ENCODE results near the gene PCDHGA9. TPM values are rescaled to one million over a fixed set of nuclear protein-coding genes. Genes with fewer than 3 reads are reported as not detected.
A peak's percentile ranks its signal among the peaks of the same experiment; 100 is the strongest.
"Not testable (repeated sequence)": the region's sequence is repeated elsewhere in the genome, so short reads cannot be mapped to it uniquely, and the experiment has no call there.

PCDHGA9 gene
- total RNA-seq, 2 donors from 2014 or later: 5.6 to 7.2 TPM

- DNase-seq (ENCODE audit: low spot score): no peak
- intact Hi-C loops (cut with DNase I): no loop called here
These were observed 19.9 kb upstream of the PCDHGA9 start, which contains the start of gene PCDHGA7 for GRCh38 chr5:141382469-141383294. TSS of gene PCDHGA7 (plus strand) at chr5:141382742. CDS start at chr5:141382900, 158 bp downstream.

DNA sequence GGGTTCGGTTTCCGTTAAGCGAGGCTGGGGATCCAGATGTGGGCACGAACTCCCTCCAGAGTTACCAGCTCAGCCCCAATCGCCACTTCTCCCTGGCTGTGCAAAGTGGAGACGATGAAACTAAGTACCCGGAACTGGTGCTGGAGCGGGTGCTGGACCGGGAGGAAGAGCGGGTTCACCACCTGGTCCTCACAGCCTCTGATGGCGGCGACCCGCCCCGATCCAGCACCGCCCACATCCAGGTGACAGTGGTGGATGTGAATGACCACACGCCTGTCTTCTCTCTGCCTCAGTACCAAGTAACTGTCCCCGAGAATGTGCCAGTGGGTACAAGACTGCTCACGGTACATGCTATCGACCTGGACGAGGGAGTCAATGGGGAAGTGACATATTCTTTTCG is 19.2 kb upstream of the PCDHGA9 start:
- intact Hi-C loops (cut with DNase I): no loop called here
- no peak for DNase-seq (ENCODE audit: low spot score)

- intact Hi-C loops (cut with DNase I): no loop called here
- DNase-seq (ENCODE audit: low spot score): no peak
These were observed 17.9 kb upstream of the PCDHGA9 start for GRCh38 chr5:141384471-141385267.

DNA sequence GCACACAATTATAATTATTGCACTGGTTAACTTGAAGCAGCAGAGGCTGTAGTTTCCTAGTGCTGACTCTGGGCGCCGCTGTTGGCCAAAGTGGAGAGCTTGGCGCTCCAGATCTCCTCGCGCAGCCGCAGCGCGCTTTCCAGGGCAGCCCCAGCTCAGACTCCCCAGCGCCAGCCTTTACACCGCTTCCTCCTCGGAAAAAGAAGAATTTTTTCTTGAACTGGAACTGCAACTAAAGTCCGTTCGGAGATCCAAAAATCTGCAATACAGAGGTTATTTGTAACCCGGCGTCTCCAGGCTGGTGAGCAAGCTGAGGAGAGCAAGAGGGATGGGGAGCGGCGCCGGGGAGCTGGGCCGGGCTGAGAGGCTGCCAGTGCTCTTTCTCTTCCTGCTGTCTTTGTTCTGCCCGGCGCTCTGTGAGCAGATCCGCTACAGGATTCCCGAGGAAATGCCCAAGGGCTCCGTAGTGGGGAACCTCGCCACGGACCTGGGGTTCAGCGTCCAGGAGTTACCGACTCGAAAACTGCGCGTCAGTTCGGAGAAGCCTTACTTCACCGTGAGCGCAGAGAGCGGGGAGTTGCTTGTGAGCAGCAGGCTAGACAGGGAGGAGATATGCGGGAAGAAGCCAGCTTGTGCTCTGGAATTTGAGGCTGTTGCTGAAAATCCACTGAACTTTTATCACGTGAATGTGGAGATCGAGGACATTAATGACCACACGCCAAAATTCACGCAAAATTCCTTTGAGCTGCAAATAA is 14.8 kb upstream of the PCDHGA9 start, which contains the start of gene PCDHGB4:
PCDHGB4 (plus strand) TSS at position 142 of the 755 bp plus-strand sequence; CDS start at position 329, 187 bp downstream.
- intact Hi-C loops (cut with DNase I); DNase-seq (ENCODE audit: low spot score): not testable (repeated sequence)

GRCh38 chr5:141388661-141389060 is 13.9 kb upstream of the PCDHGA9 start:
- intact Hi-C loops (cut with DNase I): no loop called here

DNA sequence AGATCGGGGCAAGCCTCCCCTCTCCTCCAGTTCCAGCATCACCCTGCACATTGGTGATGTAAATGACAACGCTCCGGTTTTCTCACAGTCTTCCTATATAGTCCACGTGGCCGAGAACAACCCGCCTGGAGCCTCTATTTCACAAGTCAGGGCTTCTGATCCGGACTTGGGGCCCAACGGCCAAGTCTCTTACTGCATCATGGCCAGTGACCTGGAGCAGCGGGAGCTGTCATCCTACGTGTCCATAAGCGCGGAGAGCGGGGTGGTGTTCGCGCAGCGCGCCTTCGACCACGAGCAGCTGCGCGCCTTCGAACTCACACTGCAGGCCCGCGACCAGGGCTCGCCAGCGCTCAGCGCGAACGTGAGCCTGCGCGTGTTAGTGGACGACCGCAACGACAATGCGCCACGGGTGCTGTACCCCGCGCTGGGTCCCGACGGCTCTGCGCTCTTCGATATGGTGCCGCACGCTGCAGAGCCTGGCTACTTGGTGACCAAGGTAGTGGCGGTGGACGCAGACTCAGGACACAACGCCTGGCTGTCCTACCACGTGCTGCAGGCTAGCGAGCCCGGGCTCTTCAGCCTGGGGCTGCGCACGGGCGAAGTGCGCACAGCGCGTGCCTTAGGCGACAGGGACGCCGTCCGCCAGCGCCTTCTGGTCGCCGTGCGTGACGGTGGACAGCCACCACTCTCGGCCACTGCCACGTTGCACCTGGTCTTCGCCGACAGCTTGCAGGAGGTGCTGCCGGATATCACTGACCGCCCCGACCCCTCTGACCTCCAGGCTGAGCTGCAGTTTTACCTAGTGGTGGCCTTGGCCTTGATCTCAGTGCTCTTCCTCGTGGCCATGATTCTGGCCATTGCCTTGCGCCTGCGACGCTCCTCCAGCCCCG is 13.2 kb upstream of the PCDHGA9 start:
- intact Hi-C loops (cut with DNase I): no loop called here
- no peak for DNase-seq (ENCODE audit: low spot score)

More at GRCh38 chr5:141388661-141389060, 13.9 kb upstream of the PCDHGA9 start:
- DNase-seq (ENCODE audit: low spot score): no peak

- DNase-seq (ENCODE audit: low spot score): no peak
- intact Hi-C loops (cut with DNase I): no loop called here
These were observed 10.0 kb upstream of the PCDHGA9 start, which contains the start of gene PCDHGA8 for GRCh38 chr5:141392429-141393198. TSS of gene PCDHGA8 (plus strand) at chr5:141392633. CDS start at chr5:141392814, 181 bp downstream.

- no peak for DNase-seq (ENCODE audit: low spot score)
- intact Hi-C loops (cut with DNase I): no loop called here
These were observed 9.3 kb upstream of the PCDHGA9 start for GRCh38 chr5:141393267-141393666.

DNA sequence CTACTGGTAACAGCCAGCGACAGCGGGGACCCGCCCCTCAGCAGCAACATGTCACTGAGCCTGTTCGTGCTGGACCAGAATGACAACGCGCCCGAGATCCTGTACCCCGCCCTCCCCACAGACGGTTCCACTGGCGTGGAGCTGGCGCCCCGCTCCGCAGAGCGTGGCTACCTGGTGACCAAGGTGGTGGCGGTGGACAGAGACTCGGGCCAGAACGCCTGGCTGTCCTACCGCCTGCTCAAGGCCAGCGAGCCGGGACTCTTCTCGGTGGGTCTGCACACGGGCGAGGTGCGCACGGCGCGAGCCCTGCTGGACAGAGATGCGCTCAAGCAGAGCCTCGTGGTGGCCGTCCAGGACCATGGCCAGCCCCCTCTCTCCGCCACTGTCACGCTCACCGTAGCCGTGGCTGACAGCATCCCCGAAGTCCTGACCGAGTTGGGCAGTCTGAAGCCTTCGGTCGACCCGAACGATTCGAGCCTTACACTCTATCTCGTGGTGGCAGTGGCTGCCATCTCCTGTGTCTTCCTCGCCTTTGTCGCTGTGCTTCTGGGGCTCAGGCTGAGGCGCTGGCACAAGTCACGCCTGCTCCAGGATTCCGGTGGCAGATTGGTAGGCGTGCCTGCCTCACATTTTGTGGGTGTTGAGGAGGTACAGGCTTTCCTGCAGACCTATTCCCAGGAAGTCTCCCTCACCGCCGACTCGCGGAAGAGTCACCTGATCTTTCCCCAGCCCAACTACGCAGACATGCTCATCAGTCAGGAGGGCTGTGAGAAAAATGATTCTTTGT is 8.0 kb upstream of the PCDHGA9 start:
- intact Hi-C loops (cut with DNase I); DNase-seq (ENCODE audit: low spot score): not testable (repeated sequence)

DNA sequence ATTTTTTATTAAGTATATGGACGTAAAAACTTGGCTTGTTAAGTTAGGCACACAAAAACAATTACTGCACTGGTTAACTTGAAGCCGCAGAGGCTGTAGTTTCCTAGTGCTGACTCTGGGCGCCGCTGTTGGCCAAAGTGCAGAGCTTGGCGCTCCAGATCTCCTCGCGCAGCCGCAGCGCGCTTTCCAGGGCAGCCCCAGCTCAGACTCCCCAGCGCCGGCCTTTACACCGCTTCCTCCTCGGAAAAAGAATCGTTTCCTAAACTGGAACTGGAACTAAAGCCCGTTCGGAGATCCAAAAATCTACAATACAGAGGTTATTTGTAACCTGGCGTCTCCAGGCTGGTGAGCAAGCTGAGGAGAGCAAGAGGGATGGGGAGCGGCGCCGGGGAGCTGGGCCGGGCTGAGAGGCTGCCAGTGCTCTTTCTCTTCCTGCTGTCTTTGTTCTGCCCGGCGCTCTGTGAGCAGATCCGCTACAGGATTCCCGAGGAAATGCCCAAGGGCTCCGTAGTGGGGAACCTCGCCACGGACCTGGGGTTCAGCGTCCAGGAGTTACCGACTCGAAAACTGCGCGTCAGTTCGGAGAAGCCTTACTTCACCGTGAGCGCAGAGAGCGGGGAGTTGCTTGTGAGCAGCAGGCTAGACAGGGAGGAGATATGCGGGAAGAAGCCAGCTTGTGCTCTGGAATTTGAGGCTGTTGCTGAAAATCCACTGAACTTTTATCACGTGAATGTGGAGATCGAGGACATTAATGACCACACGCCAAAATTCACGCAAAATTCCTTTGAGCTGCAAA is 4.6 kb upstream of the PCDHGA9 start, which contains the start of gene PCDHGB5:
PCDHGB5 (plus strand) TSS at position 192 of the 796 bp plus-strand sequence; CDS start at position 373, 181 bp downstream.
- intact Hi-C loops (cut with DNase I): not testable (repeated sequence)
- peak; percentile 54 for DNase-seq (ENCODE audit: low spot score)

- no peak for DNase-seq (ENCODE audit: low spot score)
- intact Hi-C loops (cut with DNase I): no loop called here
These were observed 4.0 kb upstream of the PCDHGA9 start for GRCh38 chr5:141398608-141399007.

GRCh38 chr5:141399555-141400258 is 2.9 kb upstream of the PCDHGA9 start:
- DNase-seq (ENCODE audit: low spot score): peak; percentile 74
- intact Hi-C loops (cut with DNase I): no loop called here

- no peak for DNase-seq (ENCODE audit: low spot score)
- intact Hi-C loops (cut with DNase I): no loop called here
These were observed 809 bp downstream of the PCDHGA9 start for GRCh38 chr5:141403387-141403786.

DNA sequence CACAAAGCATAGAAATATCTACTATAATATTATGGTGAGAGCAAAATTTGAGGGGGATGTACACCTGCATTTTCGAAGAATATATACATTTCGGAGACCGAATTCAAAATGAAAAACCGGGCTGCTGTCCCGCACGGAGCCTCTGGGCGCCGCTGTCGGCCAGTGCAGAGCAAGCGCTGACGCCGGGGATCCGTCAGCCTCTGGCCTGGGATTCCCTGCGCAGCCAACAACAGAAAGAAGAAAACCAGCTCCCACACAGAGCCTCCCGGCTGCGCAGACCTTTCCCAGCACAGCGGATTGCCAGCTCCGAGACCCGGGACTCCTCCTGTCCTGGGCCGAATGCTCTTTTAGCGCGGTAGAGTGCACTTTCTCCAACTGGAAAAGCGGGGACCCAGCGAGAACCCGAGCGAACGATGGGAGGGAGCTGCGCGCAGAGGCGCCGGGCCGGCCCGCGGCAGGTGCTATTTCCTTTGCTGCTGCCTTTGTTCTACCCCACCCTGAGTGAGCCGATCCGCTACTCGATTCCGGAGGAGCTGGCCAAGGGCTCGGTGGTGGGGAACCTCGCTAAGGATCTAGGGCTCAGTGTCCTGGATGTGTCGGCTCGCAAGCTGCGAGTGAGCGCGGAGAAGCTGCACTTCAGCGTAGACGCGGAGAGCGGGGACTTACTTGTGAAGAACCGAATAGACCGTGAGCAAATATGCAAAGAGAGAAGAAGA is 5.4 kb downstream of the PCDHGA9 start, which contains the start of gene PCDHGB6:
PCDHGB6 (plus strand) TSS at position 232 of the 716 bp plus-strand sequence; CDS start at position 414, 182 bp downstream.
- intact Hi-C loops (cut with DNase I): not testable (repeated sequence)
- peak; percentile 78 for DNase-seq (ENCODE audit: low spot score)
